Left renal pelvis (tissue), 4 donors: ENCODE results near the gene RALB. TPM values are rescaled to one million over a fixed set of nuclear protein-coding genes. Genes with fewer than 3 reads are reported as not detected.

Experiments
- DNase-seq, 4 donors: peaks; one replicate each; pipeline ENCODE4 v3.0.0-alpha.2; 2013; ENCODE audit warnings: low read depth in 4 of 4, low spot score in 3 of 4
- polyA plus RNA-seq, 4 donors: library from polyadenylated mRNA; unstranded; fragments of 120-200 nt; gene quantifications; one replicate each; pipeline ENCODE4 v1.2.1, GENCODE V29; 2013; ENCODE audit not compliant: insufficient read length in 4 of 4

Gene RALB
- polyA plus RNA-seq, 4 donors = 72.0 to 81.6 (median 75.9) TPM

GRCh38 chr2:120261387-120262006 lies 8.8 kb downstream of the RALB start:
- no peak for DNase-seq

- DNase-seq = no peak
These were observed 9.5 kb downstream of the RALB start for GRCh38 chr2:120262150-120262549.

GRCh38 chr2:120262761-120263428 lies 10.2 kb downstream of the RALB start:
- DNase-seq = no peak

GRCh38 chr2:120265006-120265405 lies 12.4 kb downstream of the RALB start:
- no peak for DNase-seq

- no peak for DNase-seq
These were observed 14.7 kb downstream of the RALB start for GRCh38 chr2:120267348-120267747.

- no peak for DNase-seq
These were observed 16.6 kb downstream of the RALB start for GRCh38 chr2:120269076-120269744.

- DNase-seq = no peak
These were observed 17.2 kb downstream of the RALB start for GRCh38 chr2:120269816-120270215.

GRCh38 chr2:120271711-120272379 lies 19.2 kb downstream of the RALB start:
- no peak for DNase-seq

GRCh38 chr2:120272763-120273481 lies 20.3 kb downstream of the RALB start:
- no peak for DNase-seq

- DNase-seq = no peak
These were observed 23.2 kb downstream of the RALB start for GRCh38 chr2:120275617-120276400.

GRCh38 chr2:120277505-120278205 lies 25.0 kb downstream of the RALB start:
- DNase-seq = no peak

GRCh38 chr2:120278901-120279300 lies 26.2 kb downstream of the RALB start:
- DNase-seq = no peak

- no peak for DNase-seq
These were observed 27.1 kb downstream of the RALB start for GRCh38 chr2:120279708-120280107.

GRCh38 chr2:120283649-120284048 lies 31.0 kb downstream of the RALB start:
- no peak for DNase-seq

GRCh38 chr2:120285056-120285455 lies 32.4 kb downstream of the RALB start:
- DNase-seq = no peak

- DNase-seq = no peak
These were observed 34.7 kb downstream of the RALB start for GRCh38 chr2:120287183-120288015.

- no peak for DNase-seq
These were observed 35.3 kb downstream of the RALB start for GRCh38 chr2:120288016-120288373.

GRCh38 chr2:120289221-120289906 lies 36.7 kb downstream of the RALB start:
- DNase-seq = no peak
